HEK293 (cell line): ENCODE data around the gene DENND2C.

Experiments used
- CTCF ChIA-PET: fragments of 350-600 bp; formaldehyde crosslinking; extraction: SDS; loops from one replicate; lab custom pipeline; 2021; ENCODE audit warnings: antibody characterized with exemption; lab: Yijun Ruan, JAX
- POLR2A ChIA-PET: fragments of 300-600 bp; formaldehyde crosslinking; extraction: SDS; loops from one replicate; lab custom pipeline; 2020; ENCODE audit warnings: antibody characterized with exemption, inconsistent platforms; lab: Yijun Ruan, JAX
- H3K27ac ChIP-seq: fragments of 200-500 bp; sonication (Bioruptor generic); 2 replicates; pipeline ENCODE4 v1.5.1; 2014; ENCODE audit warnings: low read depth, low read length, control low read depth, inconsistent platforms; ENCODE audit errors: extremely low read depth
- H3K36me3 ChIP-seq, 2 experiments: fragments of 200-500 bp in 1 of 2; sonication (Bioruptor generic) in 1 of 2; 1 replicate in 1 of 2; 2 replicates in 1 of 2; pipeline ENCODE4 v1.5.1; 2014 to 2017; ENCODE audit warnings: inconsistent platforms in 2 of 2, low read length in 2 of 2; ENCODE audit not compliant: control insufficient read depth in 2 of 2, insufficient read depth in 1 of 2
- H3K4me1 ChIP-seq: fragments of 200-500 bp; sonication (Bioruptor generic); 2 replicates; pipeline ENCODE4 v1.5.1; 2014; ENCODE audit warnings: mild to moderate bottlenecking, low read length, inconsistent platforms; ENCODE audit not compliant: control insufficient read depth, insufficient read depth
- H3K4me3 ChIP-seq: 2 replicates; pipeline ENCODE4 v1.5.1; 2011; ENCODE audit warnings: low read depth, mild to moderate bottlenecking, control low read depth, low read length, moderate library complexity
- H3K9me3 ChIP-seq: fragments of 200-500 bp; sonication (Bioruptor generic); 2 replicates; pipeline ENCODE4 v1.5.1; 2014; ENCODE audit warnings: low read depth, low read length, inconsistent platforms; ENCODE audit not compliant: control insufficient read depth, insufficient read depth
- GLIS2 ChIP-seq: fragments of 450-650 bp; formaldehyde crosslinking; IDR thresholded peaks from 2 replicates; pipeline ENCODE4 v1.5.1; 2016; ENCODE audit warnings: missing biosample characterization, missing genetic modification characterization
- KLF1 ChIP-seq: fragments of 450-650 bp; formaldehyde crosslinking; IDR thresholded peaks from 2 replicates; pipeline ENCODE4 v1.5.1; 2016; ENCODE audit warnings: missing biosample characterization, missing genetic modification characterization
- KLF8 ChIP-seq: fragments of 450-650 bp; formaldehyde crosslinking; IDR thresholded peaks from 2 replicates; pipeline ENCODE4 v1.5.1; 2016; ENCODE audit warnings: missing biosample characterization, missing genetic modification characterization
- PRDM6 ChIP-seq: fragments of 450-650 bp; formaldehyde crosslinking; IDR thresholded peaks from 2 replicates; pipeline ENCODE4 v1.5.1; 2017; ENCODE audit warnings: missing biosample characterization, missing genetic modification characterization
- RBAK ChIP-seq: fragments of 450-650 bp; formaldehyde crosslinking; IDR thresholded peaks from 2 replicates; pipeline ENCODE4 v1.5.1; 2016; ENCODE audit warnings: missing biosample characterization, missing genetic modification characterization
- SP2 ChIP-seq: fragments of 450-650 bp; formaldehyde crosslinking; IDR thresholded peaks from 2 replicates; pipeline ENCODE4 v1.5.1; 2016; ENCODE audit warnings: missing biosample characterization, missing genetic modification characterization
- WT1 ChIP-seq: fragments of 450-650 bp; formaldehyde crosslinking; IDR thresholded peaks from 2 replicates; pipeline ENCODE4 v1.5.1; 2016; ENCODE audit warnings: missing biosample characterization, missing genetic modification characterization
- ZBTB44 ChIP-seq: fragments of 450-650 bp; IDR thresholded peaks from 2 replicates; pipeline ENCODE4 v1.5.1; 2018; ENCODE audit warnings: missing biosample characterization, mild to moderate bottlenecking, missing genetic modification characterization
- ZBTB8A ChIP-seq: fragments of 450-650 bp; formaldehyde crosslinking; IDR thresholded peaks from 2 replicates; pipeline ENCODE4 v1.5.1; 2016; ENCODE audit warnings: missing biosample characterization, missing genetic modification characterization
- ZNF169 ChIP-seq: fragments of 450-650 bp; formaldehyde crosslinking; IDR thresholded peaks from 2 replicates; pipeline ENCODE4 v1.5.1; 2016; ENCODE audit warnings: missing biosample characterization, missing genetic modification characterization
- ZNF223 ChIP-seq: fragments of 450-650 bp; formaldehyde crosslinking; IDR thresholded peaks from 2 replicates; pipeline ENCODE4 v1.5.1; 2016; ENCODE audit warnings: missing biosample characterization, missing genetic modification characterization
- ZNF26 ChIP-seq: fragments of 450-650 bp; formaldehyde crosslinking; IDR thresholded peaks from 2 replicates; pipeline ENCODE4 v1.5.1; 2016; ENCODE audit warnings: missing biosample characterization, missing genetic modification characterization
- ZNF302 ChIP-seq: fragments of 450-650 bp; formaldehyde crosslinking; IDR thresholded peaks from 2 replicates; pipeline ENCODE4 v1.5.1; 2016; ENCODE audit warnings: missing biosample characterization, missing genetic modification characterization, low read depth
- ZNF398 ChIP-seq: fragments of 450-650 bp; formaldehyde crosslinking; IDR thresholded peaks from 2 replicates; pipeline ENCODE4 v1.5.1; 2017; ENCODE audit warnings: missing biosample characterization, missing genetic modification characterization
- ZNF416 ChIP-seq: fragments of 450-650 bp; formaldehyde crosslinking; IDR thresholded peaks from 2 replicates; pipeline ENCODE4 v1.5.1; 2016; ENCODE audit warnings: missing biosample characterization, missing genetic modification characterization
- ZNF433 ChIP-seq: fragments of 450-650 bp; formaldehyde crosslinking; IDR thresholded peaks from 2 replicates; pipeline ENCODE4 v1.5.1; 2016; ENCODE audit warnings: missing biosample characterization, missing genetic modification characterization, low read depth
- ZNF529 ChIP-seq: fragments of 450-650 bp; formaldehyde crosslinking; IDR thresholded peaks from 2 replicates; pipeline ENCODE4 v1.5.1; 2017; ENCODE audit warnings: missing genetic modification characterization, missing biosample characterization; ENCODE audit not compliant: insufficient replicate concordance
- ZNF548 ChIP-seq: fragments of 450-650 bp; formaldehyde crosslinking; IDR thresholded peaks from 2 replicates; pipeline ENCODE4 v1.5.1; 2016; ENCODE audit warnings: missing biosample characterization, missing genetic modification characterization
- ZNF571 ChIP-seq: fragments of 450-650 bp; formaldehyde crosslinking; IDR thresholded peaks from 2 replicates; pipeline ENCODE4 v1.5.0; 2017; ENCODE audit warnings: missing biosample characterization, missing genetic modification characterization
- ZNF660 ChIP-seq: fragments of 450-650 bp; IDR thresholded peaks from 2 replicates; pipeline ENCODE4 v1.5.1; 2018; ENCODE audit warnings: missing biosample characterization, mild to moderate bottlenecking, missing genetic modification characterization
- ZNF837 ChIP-seq: fragments of 450-650 bp; formaldehyde crosslinking; IDR thresholded peaks from 2 replicates; pipeline ENCODE4 v1.5.1; 2016; ENCODE audit warnings: missing biosample characterization, missing genetic modification characterization

DENND2C gene

GRCh38 chr1:114638910-114639309, 30.9 kb downstream of the DENND2C start:
- POLR2A ChIA-PET: no interaction called here
- H3K4me1 ChIP-seq: no peaks in the 10 kb centered on the region
- H3K27ac ChIP-seq: no peak overlapping the region
- no peaks in the 10 kb centered on the region for H3K36me3 ChIP-seq
- H3K4me3 ChIP-seq: no peak overlapping the region
- CTCF ChIA-PET: no interaction called here
- no peak for TF ChIP-seq ZNF169 (tag by site-specific recombination)
- H3K9me3 ChIP-seq: no peaks in the 10 kb centered on the region

- Histone ChIP-seq H3K36me3 (no peaks in the 10 kb centered on the region), H3K4me3 (no peak overlapping the region), H3K4me1 (no peaks in the 10 kb centered on the region), H3K27ac (no peak overlapping the region), H3K9me3 (no peaks in the 10 kb centered on the region)
- no peak for TF ChIP-seq GLIS2 (tag by site-specific recombination)
- TF ChIP-seq PRDM6: peak; percentile 61
- TF ChIP-seq ZNF433 (tag by site-specific recombination): no peak
- CTCF ChIA-PET: no interaction called here
- POLR2A ChIA-PET: no interaction called here
Measured at GRCh38 chr1:114632427-114632826, 37.4 kb downstream of the DENND2C start.

GRCh38 chr1:114627107-114627506, 42.7 kb downstream of the DENND2C start:
- POLR2A ChIA-PET: no interaction called here
- CTCF ChIA-PET: no interaction called here
- no peak for TF ChIP-seq ZNF223 (tag by site-specific recombination)
- H3K36me3 ChIP-seq: no peaks in the 10 kb centered on the region
- H3K9me3 ChIP-seq: no peaks in the 10 kb centered on the region
- H3K4me1 ChIP-seq: no peaks in the 10 kb centered on the region
- H3K27ac ChIP-seq: no peak overlapping the region
- H3K4me3 ChIP-seq: no peak overlapping the region

- no peaks in the 10 kb centered on the region for H3K9me3 ChIP-seq
- TF ChIP-seq KLF8 (no peak), WT1 (tag by site-specific recombination) (no peak), ZNF529 (tag by site-specific recombination) (no peak), ZBTB8A (no peak), RBAK (tag by site-specific recombination) (no peak), ZNF302 (tag by site-specific recombination) (no peak), ZNF398 (tag by site-specific recombination) (no peak)
- ChIA-PET POLR2A (no interaction called here), CTCF (interaction anchor here (1.0 kb wide), 1 partner anchor 17 kb away, joined by 4 read pairs; no protein-coding TSS in a partner anchor)
- no peak overlapping the region for H3K27ac ChIP-seq
- peaks cover 0 to 6% of the 10 kb centered on the region in 2 experiments; a peak in 1 of 3 replicates for H3K36me3 ChIP-seq
- H3K4me1 ChIP-seq: no peaks in the 10 kb centered on the region
- H3K4me3 ChIP-seq: no peak overlapping the region
Measured at GRCh38 chr1:114623364-114623763, 46.5 kb downstream of the DENND2C start.

- no peaks in the 10 kb centered on the region for H3K4me1 ChIP-seq
- no peak overlapping the region for H3K27ac ChIP-seq
- peaks cover 6 to 16% of the 10 kb centered on the region in 2 experiments; a peak in 2 of 3 replicates for H3K36me3 ChIP-seq
- no peaks in the 10 kb centered on the region for H3K9me3 ChIP-seq
- H3K4me3 ChIP-seq: no peak overlapping the region
- CTCF ChIA-PET: no interaction called here
- POLR2A ChIA-PET: no interaction called here
- TF ChIP-seq ZNF837 (tag by site-specific recombination) (no peak), SP2 (tag by site-specific recombination) (no peak), ZNF660 (tag by site-specific recombination) (no peak), ZNF548 (tag by site-specific recombination) (no peak), KLF1 (no peak), ZNF571 (tag by site-specific recombination) (no peak), ZNF26 (tag by site-specific recombination) (no peak), ZBTB44 (tag by site-specific recombination) (no peak), ZNF416 (tag by site-specific recombination) (no peak)
Measured at GRCh38 chr1:114620419-114620818, 49.4 kb downstream of the DENND2C start.
